IMR-90 (cell line): ENCODE measurements around the gene SP140. TPM values are rescaled to one million over a fixed set of nuclear protein-coding genes. Genes with fewer than 3 reads are reported as not detected.

Experiments
- ATAC-seq: fragments of 200-7000 bp; cut with Tn5 transposase; 2 replicates; pipeline ENCODE4 v1.9.1; 2020; ENCODE audit warnings: low read depth, mild to moderate bottlenecking, moderate library complexity
- BruUV-seq: library from RNA; stranded (reverse); fragments of 400-500 nt; replicated peaks from 2 replicates; lab custom pipeline; 2021; lab: Mats Ljungman, UMichigan
- CTCF ChIA-PET: fragments of 300-600 bp; formaldehyde crosslinking; extraction: SDS; loops from one replicate; lab custom pipeline; 2021; ENCODE audit warnings: antibody characterized with exemption; lab: Yijun Ruan, JAX
- POLR2A ChIA-PET: fragments of 300-600 bp; sonication (Branson Sonifier 250); formaldehyde crosslinking; loops from one replicate; lab custom pipeline; 2022; ENCODE audit warnings: antibody characterized with exemption; ENCODE audit not compliant: unreplicated experiment; lab: Charles Lee
- DNase-seq: peaks from one replicate; pipeline ENCODE4 v3.0.0; 2013
- H2AFZ ChIP-seq: replicated peaks from 2 replicates; pipeline ENCODE3; 2013; ENCODE audit warnings: low read length, mild to moderate bottlenecking; ENCODE audit not compliant: poor library complexity
- H2AK5ac ChIP-seq: 2 replicates; pipeline ENCODE4 v1.6.1; 2013; ENCODE audit warnings: low read depth, low read length, inconsistent platforms
- H2AK9ac ChIP-seq: replicated peaks from 2 replicates; pipeline ENCODE3; 2013; ENCODE audit warnings: mild to moderate bottlenecking, low read depth, low read length, moderate library complexity; ENCODE audit not compliant: poor library complexity
- H2BK120ac ChIP-seq: 2 replicates; pipeline ENCODE4 v1.6.1; 2013; ENCODE audit warnings: low read depth, low read length, inconsistent platforms
- H2BK15ac ChIP-seq: 3 replicates; pipeline ENCODE4 v1.6.1; 2013; ENCODE audit warnings: low read depth, low read length, inconsistent platforms
- H2BK20ac ChIP-seq: 2 replicates; pipeline ENCODE4 v1.6.1; 2013; ENCODE audit warnings: low read depth, mild to moderate bottlenecking, inconsistent platforms, low read length, moderate library complexity
- H2BK5ac ChIP-seq: 2 replicates; pipeline ENCODE4 v1.6.1; 2013; ENCODE audit warnings: mild to moderate bottlenecking, low read depth, low read length, inconsistent platforms; ENCODE audit not compliant: poor library complexity, severe bottlenecking
- H3K14ac ChIP-seq: replicated peaks from 2 replicates; pipeline ENCODE4 v1.6.1; 2013; ENCODE audit warnings: low read depth, low read length, inconsistent platforms
- H3K18ac ChIP-seq: 2 replicates; pipeline ENCODE4 v1.6.1; 2013; ENCODE audit warnings: low read depth, low read length, control low read depth
- H3K23ac ChIP-seq: 2 replicates; pipeline ENCODE4 v1.6.1; 2013; ENCODE audit warnings: low read depth, low read length, inconsistent platforms
- H3K27ac ChIP-seq: 2 replicates; pipeline ENCODE4 v1.5.1; 2013; ENCODE audit warnings: mild to moderate bottlenecking, control low read depth, low read length; ENCODE audit not compliant: insufficient read depth
- H3K27me3 ChIP-seq: 2 replicates; pipeline ENCODE4 v1.6.1; 2013; ENCODE audit warnings: low read length; ENCODE audit not compliant: control insufficient read depth, insufficient read depth
- H3K36me3 ChIP-seq: 2 replicates; pipeline ENCODE4 v1.6.1; 2013; ENCODE audit warnings: low read length, mixed read lengths; ENCODE audit not compliant: control insufficient read depth, insufficient read depth
- H3K4ac ChIP-seq: 2 replicates; pipeline ENCODE4 v1.6.1; 2013; ENCODE audit warnings: low read depth, low read length, inconsistent platforms
- H3K4me1 ChIP-seq: 2 replicates; pipeline ENCODE4 v1.6.1; 2013; ENCODE audit warnings: low read length, mixed read lengths; ENCODE audit not compliant: control insufficient read depth, insufficient read depth
- H3K4me2 ChIP-seq: 2 replicates; pipeline ENCODE4 v1.6.1; 2013; ENCODE audit warnings: low read depth, mild to moderate bottlenecking, control low read depth, low read length, moderate library complexity
- H3K4me3 ChIP-seq: 2 replicates; pipeline ENCODE4 v1.5.1; 2013; ENCODE audit warnings: low read depth, mild to moderate bottlenecking, control low read depth, low read length, moderate library complexity; ENCODE audit not compliant: insufficient read depth
- H3K56ac ChIP-seq: 2 replicates; pipeline ENCODE4 v1.6.1; 2013; ENCODE audit warnings: low read length, inconsistent platforms; ENCODE audit not compliant: insufficient read depth; ENCODE audit errors: extremely low read depth
- H3K79me1 ChIP-seq, 2 experiments: 2 replicates each; pipeline ENCODE4 v1.6.1; 2013; ENCODE audit warnings: low read length in 2 of 2, inconsistent platforms in 1 of 2, low read depth in 1 of 2
- H3K9ac ChIP-seq: 2 replicates; pipeline ENCODE4 v1.6.1; 2013; ENCODE audit warnings: low read depth, low read length, control low read depth
- H3K9me1 ChIP-seq: 2 replicates; pipeline ENCODE4 v1.6.1; 2013; ENCODE audit warnings: low read length, inconsistent platforms; ENCODE audit not compliant: insufficient read depth
- H3K9me3 ChIP-seq: 2 replicates; pipeline ENCODE4 v1.6.1; 2013; ENCODE audit warnings: low read length; ENCODE audit not compliant: control insufficient read depth, insufficient read depth
- H4K20me1 ChIP-seq: 2 replicates; pipeline ENCODE4 v1.6.1; 2013; ENCODE audit warnings: low read length, inconsistent platforms; ENCODE audit not compliant: insufficient read depth
- H4K5ac ChIP-seq: 2 replicates; pipeline ENCODE4 v1.6.1; 2013; ENCODE audit warnings: mild to moderate bottlenecking, low read depth, low read length, control low read depth
- H4K8ac ChIP-seq, 2 experiments: 2 replicates each; pipeline ENCODE4 v1.6.1; 2013; ENCODE audit warnings: low read depth in 2 of 2, low read length in 2 of 2, control low read depth in 1 of 2, inconsistent platforms in 1 of 2
- H4K91ac ChIP-seq: 2 replicates; pipeline ENCODE4 v1.6.1; 2013; ENCODE audit warnings: low read depth, low read length, inconsistent platforms; ENCODE audit not compliant: insufficient read depth
- BHLHE40 ChIP-seq: fragments of 150-350 bp; IDR thresholded peaks from 2 replicates; pipeline ENCODE4 v1.6.1; 2016; ENCODE audit warnings: mild to moderate bottlenecking, low read depth, low read length
- CEBPB ChIP-seq: IDR thresholded peaks from 2 replicates; pipeline ENCODE4 v1.6.1; 2012; ENCODE audit warnings: low read depth, low read length, improper control_type of control experiment
- CHD1 ChIP-seq: IDR thresholded peaks from 2 replicates; pipeline ENCODE4 v1.6.1; 2012; ENCODE audit warnings: low read depth, low read length, improper control_type of control experiment
- CTCF ChIP-seq: conservative IDR thresholded peaks from 2 replicates; pipeline ENCODE4 v1.5.1; 2012; ENCODE audit warnings: mild to moderate bottlenecking, low read depth, low read length, improper control_type of control experiment
- FOS ChIP-seq: fragments of 150-350 bp; IDR thresholded peaks from 2 replicates; pipeline ENCODE4 v1.6.1; 2016; ENCODE audit warnings: low read depth, low read length
- MAFK ChIP-seq: IDR thresholded peaks from 2 replicates; pipeline ENCODE4 v1.6.1; 2012; ENCODE audit warnings: low read depth, low read length, improper control_type of control experiment
- MAZ ChIP-seq: IDR thresholded peaks from 2 replicates; pipeline ENCODE4 v1.6.1; 2012; ENCODE audit warnings: low read depth, mild to moderate bottlenecking, low read length, improper control_type of control experiment, moderate library complexity, borderline replicate concordance
- MXI1 ChIP-seq: IDR thresholded peaks from 2 replicates; pipeline ENCODE4 v1.6.1; 2012; ENCODE audit warnings: low read depth, mild to moderate bottlenecking, low read length, moderate library complexity, borderline replicate concordance
- NFE2L2 ChIP-seq: fragments of 150-350 bp; IDR thresholded peaks from 2 replicates; pipeline ENCODE4 v1.6.1; 2016; ENCODE audit warnings: low read depth, mild to moderate bottlenecking, low read length
- POLR2A ChIP-seq: IDR thresholded peaks from 2 replicates; pipeline ENCODE4 v1.6.1; 2012; ENCODE audit warnings: mild to moderate bottlenecking, low read depth, low read length
- RAD21 ChIP-seq: IDR thresholded peaks from 2 replicates; pipeline ENCODE4 v1.6.1; 2012; ENCODE audit warnings: low read length, improper control_type of control experiment
- RCOR1 ChIP-seq: IDR thresholded peaks from 2 replicates; pipeline ENCODE4 v1.6.1; 2012; ENCODE audit warnings: mild to moderate bottlenecking, low read length, improper control_type of control experiment; ENCODE audit not compliant: insufficient replicate concordance
- RFX5 ChIP-seq: IDR thresholded peaks from 2 replicates; pipeline ENCODE4 v1.8.0; 2012; ENCODE audit warnings: low read depth, mild to moderate bottlenecking, low read length, moderate library complexity
- SMC3 ChIP-seq: fragments of 150-350 bp; IDR thresholded peaks from 2 replicates; pipeline ENCODE4 v1.6.1; 2016; ENCODE audit warnings: low read depth, mild to moderate bottlenecking, antibody characterized with exemption, low read length, moderate library complexity
- USF2 ChIP-seq: fragments of 150-350 bp; IDR thresholded peaks from 2 replicates; pipeline ENCODE4 v1.6.1; 2017; ENCODE audit warnings: mild to moderate bottlenecking, antibody characterized with exemption, low read length, low read depth
- WGBS, 2 experiments: methylation state at CpG; one replicate each; pipeline versions ENCODE4 v1.1.5 to v1.1.7; 2013; ENCODE audit warnings: missing lambda C conversion rate in 2 of 2; ENCODE audit not compliant: insufficient read length in 1 of 2; ENCODE audit errors: extremely low coverage in 2 of 2; 5-methylcytosine and 5-hydroxymethylcytosine counted together
- dilution Hi-C: fragments of 300-500 bp; cut with HindIII; formaldehyde crosslinking; loops from one replicate; pipeline ENCODE4 v1.14.3; 2018; ENCODE audit warnings: low sequenced_read_pairs; ENCODE audit not compliant: unreplicated experiment
- in situ Hi-C: fragments of 300-500 bp; cut with MboI; formaldehyde crosslinking; loops from 3 replicates; pipeline ENCODE4 v1.14.3; 2019; ENCODE audit warnings: low sequenced_read_pairs, inconsistent platforms, mixed read lengths
- intact Hi-C: fragments of 100-400 bp; cut with micrococcal nuclease; formaldehyde crosslinking; loops from 2 replicates; pipeline ENCODE4 v1.10.0; 2022
- polyA plus RNA-seq, 3 experiments: library from polyadenylated mRNA; depleted of rRNA; stranded (reverse); fragments of >200 nt; gene quantifications; 2 replicates each; pipeline ENCODE4 v1.2.3, GENCODE V29; 2012; ENCODE audit warnings: low replicate concordance in 1 of 3
- total RNA-seq: library from RNA; depleted of rRNA; stranded (reverse); fragments of >200 nt; gene quantifications from 2 replicates; pipeline ENCODE4 v1.2.3, GENCODE V29; 2012
- TF ChIP-seq, protein P1 (sequence below): fragments of 150-350 bp; IDR thresholded peaks from 2 replicates; pipeline ENCODE4 v1.6.1; 2016; ENCODE audit warnings: low read depth, mild to moderate bottlenecking, low read length, moderate library complexity, borderline replicate concordance

The SP140 gene
- total and polyA plus RNA-seq, 2 of the 4 experiments (the other 2 are of a cell fraction) = 1.4 TPM

DNA sequence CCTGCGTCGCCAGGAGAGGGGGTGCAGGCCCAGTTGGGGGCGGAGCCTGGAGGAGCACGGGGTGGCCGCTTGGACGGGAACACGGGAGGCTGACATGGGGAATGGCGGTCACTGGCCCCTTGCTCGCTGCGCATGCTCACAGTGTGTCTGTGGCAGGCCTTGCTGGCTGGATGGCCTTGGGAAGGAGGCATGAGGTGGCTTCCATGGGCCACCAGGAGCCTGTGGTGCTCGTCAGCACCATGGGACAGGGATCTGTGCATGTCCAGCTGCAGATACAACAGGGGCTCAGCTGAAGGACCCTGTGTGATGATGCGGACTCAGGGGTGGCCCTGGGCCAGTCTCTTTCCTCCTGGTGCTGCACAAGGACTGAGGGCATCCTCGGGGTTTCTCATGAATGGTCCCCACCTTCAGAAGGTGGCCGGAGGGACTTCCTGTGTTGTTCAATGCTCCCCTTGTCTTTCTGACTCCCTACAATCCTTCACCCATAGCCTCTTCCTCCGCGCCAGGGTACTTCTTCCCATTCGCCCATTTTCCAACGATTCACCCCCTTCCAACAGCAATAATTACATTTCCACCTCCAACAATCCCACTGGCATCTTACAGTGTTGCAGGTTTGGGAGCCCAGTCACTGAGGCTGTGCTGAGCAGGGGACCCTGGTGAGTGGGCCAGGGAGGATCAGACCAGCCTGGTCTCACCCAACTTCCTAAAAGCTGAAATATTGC is 98.0 kb downstream of the SP140 start:
- Histone ChIP-seq H4K91ac (no peak overlapping the region), H2BK5ac (no peak overlapping the region), H3K9ac (no peak overlapping the region), H3K27me3 (no peaks in the 10 kb centered on the region), H3K56ac (no peak overlapping the region), H2BK15ac (no peak overlapping the region), H3K27ac (no peak overlapping the region), H3K18ac (no peak overlapping the region), H3K9me3 (peaks cover 4% of the 10 kb centered on the region; the same call in 1 of the 2 replicates), H3K23ac (no peak overlapping the region), H4K20me1 (no peaks in the 10 kb centered on the region), H3K4me1 (peaks cover 5% of the 10 kb centered on the region), H3K36me3 (no peaks in the 10 kb centered on the region), H2AK9ac (no peak overlapping the region), H2AFZ (no peak overlapping the region), H3K4me3 (no peak overlapping the region), H3K79me1 (peaks cover 8 to 16% of the 10 kb centered on the region in 2 experiments), H4K8ac (no peak overlapping the region), H2AK5ac (no peak overlapping the region), H3K9me1 (no peaks in the 10 kb centered on the region), H2BK20ac (no peak overlapping the region), H3K4me2 (no peak overlapping the region), H3K4ac (no peak overlapping the region), H2BK120ac (no peak overlapping the region), H4K5ac (no peak overlapping the region), H3K14ac (no peak overlapping the region)
- no TSS peak for BruUV-seq
- TF ChIP-seq CTCF = no peak; the same call in 1 of the 2 replicates
- no peak for TF ChIP-seq MXI1
- no peak for TF ChIP-seq RAD21
- no peak for TF ChIP-seq MAZ
- TF ChIP-seq, protein P1, sequence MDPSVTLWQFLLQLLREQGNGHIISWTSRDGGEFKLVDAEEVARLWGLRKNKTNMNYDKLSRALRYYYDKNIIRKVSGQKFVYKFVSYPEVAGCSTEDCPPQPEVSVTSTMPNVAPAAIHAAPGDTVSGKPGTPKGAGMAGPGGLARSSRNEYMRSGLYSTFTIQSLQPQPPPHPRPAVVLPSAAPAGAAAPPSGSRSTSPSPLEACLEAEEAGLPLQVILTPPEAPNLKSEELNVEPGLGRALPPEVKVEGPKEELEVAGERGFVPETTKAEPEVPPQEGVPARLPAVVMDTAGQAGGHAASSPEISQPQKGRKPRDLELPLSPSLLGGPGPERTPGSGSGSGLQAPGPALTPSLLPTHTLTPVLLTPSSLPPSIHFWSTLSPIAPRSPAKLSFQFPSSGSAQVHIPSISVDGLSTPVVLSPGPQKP = no peak
- TF ChIP-seq CEBPB = no peak
- no peak for TF ChIP-seq NFE2L2
- no peak for TF ChIP-seq USF2
- TF ChIP-seq FOS = no peak
- no peak for TF ChIP-seq POLR2A
- TF ChIP-seq RFX5 = no peak
- no peak for TF ChIP-seq CHD1
- no peak for TF ChIP-seq BHLHE40
- no peak for TF ChIP-seq MAFK
- no peak for TF ChIP-seq RCOR1
- no peak for TF ChIP-seq SMC3
- dilution Hi-C loops = no loop called here
- intact Hi-C loops = no loop called here
- ChIA-PET CTCF (no interaction called here), POLR2A (no interaction called here)
- DNase-seq (no peak), ATAC-seq (no peak)
- WGBS, 2 experiments = 70 to 100% methylated on average over 4 of the region's 18 CpGs
- in situ Hi-C loops = no loop called here
